ENCODE measurements around the gene CPNE1.

CPNE1 gene

DNA sequence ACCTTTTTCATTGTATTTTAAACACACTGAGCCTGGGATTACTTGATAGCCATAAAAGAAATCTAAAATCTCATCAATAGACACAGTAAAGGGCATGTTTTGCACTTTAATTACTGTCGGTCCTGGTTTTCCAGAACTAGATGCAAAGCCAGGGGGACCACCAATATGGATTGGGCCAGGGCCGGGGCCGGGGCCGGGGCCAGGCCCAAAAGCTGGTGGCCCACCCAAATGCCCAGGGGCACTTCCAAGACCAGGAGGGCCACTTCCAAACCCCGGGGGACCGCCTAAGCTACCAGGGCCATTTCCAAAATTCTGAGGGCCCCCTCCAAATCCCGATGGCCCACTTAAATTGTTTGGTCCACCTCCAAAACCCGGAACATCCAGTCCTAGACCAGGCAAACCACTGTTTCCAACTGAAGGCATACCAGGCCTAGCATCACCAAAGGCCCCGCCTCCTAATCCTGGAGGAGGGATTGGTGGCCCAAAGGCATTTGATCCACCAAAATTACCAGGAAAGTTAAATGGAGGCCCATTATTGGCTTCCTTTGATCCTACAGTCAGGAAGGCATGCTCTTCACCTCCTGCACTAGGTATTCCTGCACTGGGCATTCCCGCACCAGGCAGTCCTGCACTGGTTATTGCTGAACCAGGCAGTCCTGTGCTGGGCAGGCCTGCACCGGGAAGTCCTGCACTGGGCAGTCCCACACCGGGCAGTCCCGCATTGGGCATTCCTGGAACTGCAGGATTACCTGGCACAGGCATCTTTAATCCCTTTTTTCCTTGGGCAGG is 11.9 kb downstream of the CPNE1 start:
- DNase-seq: no peak

- no peak for DNase-seq
Observed at GRCh38 chr20:35651958-35652357, 12.7 kb downstream of the CPNE1 start.

GRCh38 chr20:35650632-35651031 is 14.1 kb downstream of the CPNE1 start:
- DNase-seq: no peak

DNA sequence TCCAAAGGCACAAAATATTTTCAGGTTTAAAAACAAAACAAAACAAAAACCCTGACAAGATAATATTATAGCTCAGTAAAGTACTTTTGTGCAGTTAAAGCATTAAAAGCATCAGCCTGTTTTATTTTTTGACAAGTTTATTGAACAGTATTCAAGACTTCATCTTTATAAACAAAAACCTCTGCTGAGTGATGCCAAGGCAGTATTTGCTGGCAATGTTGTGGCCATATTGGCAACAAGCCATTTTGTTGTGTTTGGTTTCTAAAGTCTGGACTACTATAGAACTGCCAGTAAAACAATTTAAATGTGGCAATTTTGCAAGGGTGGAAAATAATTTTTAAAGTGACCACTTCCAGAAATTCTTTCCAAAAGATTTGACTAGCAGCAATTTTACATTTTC is 15.9 kb downstream of the CPNE1 start:
- no peak for DNase-seq

- no peak for DNase-seq
Observed at GRCh38 chr20:35644806-35645205, 19.9 kb downstream of the CPNE1 start.

- no peak for DNase-seq
Observed at GRCh38 chr20:35643045-35643444, 21.7 kb downstream of the CPNE1 start.

DNA sequence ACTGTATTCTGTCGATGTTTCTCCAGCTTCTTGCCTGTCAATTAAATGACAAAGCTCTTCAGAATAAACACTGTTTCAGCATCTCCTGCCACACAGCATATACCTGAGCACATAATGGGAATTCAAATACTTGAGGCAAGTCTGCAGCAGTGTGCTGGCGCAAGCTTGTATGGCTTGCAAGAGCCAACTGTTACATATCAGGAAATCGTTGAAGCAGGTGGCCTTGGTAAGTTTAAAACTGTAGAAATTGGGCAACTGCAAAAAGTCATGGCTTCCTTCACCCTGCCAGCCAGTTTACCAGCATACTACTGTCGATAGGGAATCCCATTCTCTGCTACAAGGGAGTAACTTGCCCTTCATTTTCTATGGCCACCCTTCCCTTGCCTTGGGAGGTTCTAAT is 23.0 kb downstream of the CPNE1 start:
- DNase-seq: no peak

DNA sequence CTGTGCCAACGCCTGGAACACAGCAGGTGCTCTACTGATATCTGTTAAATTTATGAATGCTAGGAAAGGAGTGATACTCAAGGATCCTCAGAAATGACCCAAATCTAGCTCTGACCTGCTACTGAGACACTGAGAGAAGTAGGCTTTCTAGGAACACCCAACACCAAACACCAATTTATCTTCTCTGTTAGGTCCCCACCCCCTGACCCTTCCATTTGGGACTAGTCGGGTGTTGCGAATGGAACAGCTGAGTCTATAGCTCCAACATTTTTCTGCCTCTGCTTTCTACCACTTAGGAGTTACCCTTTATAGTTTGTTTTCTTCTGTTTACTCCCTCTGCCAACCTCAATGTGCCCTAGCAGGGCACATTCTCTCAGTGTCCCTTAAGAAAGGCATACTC is 24.0 kb downstream of the CPNE1 start:
- DNase-seq: no peak

- DNase-seq: no peak
Observed at GRCh38 chr20:35638751-35639150, 25.9 kb downstream of the CPNE1 start.

GRCh38 chr20:35637276-35637675 is 27.4 kb downstream of the CPNE1 start:
- no peak for DNase-seq

GRCh38 chr20:35636095-35636494 is 28.6 kb downstream of the CPNE1 start:
- no peak for DNase-seq

GRCh38 chr20:35635652-35636051 is 29.0 kb downstream of the CPNE1 start:
- peak; percentile 30 for DNase-seq

DNA sequence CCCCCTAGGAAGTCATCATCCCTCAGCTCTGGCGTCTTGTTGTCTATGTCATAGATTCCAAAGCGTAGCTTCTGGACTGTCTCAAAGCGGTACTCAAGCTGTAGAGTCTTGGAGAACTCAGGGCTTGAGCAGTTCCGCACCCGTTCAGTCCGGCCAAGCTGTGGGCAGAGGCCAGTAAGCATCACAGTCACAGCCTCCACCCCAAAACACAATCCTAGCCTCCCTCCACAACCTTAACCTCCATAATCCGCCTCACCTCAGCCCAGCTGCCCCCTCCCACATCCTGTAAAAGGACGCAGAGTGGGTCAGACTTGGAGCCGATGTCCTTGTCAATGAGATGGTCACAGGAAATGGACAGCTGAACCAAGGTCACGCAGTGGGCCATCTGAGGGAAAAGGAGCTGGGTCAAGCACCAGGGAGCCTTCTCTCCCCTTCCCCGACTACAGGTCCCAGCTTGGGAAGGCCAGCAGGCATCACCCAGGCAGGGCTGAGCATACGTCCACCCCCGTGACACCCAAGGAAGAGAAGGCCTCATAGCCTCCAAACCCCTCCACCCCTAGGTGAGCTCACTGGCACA is 32.1 kb downstream of the CPNE1 start:
- DNase-seq: no peak

DNA sequence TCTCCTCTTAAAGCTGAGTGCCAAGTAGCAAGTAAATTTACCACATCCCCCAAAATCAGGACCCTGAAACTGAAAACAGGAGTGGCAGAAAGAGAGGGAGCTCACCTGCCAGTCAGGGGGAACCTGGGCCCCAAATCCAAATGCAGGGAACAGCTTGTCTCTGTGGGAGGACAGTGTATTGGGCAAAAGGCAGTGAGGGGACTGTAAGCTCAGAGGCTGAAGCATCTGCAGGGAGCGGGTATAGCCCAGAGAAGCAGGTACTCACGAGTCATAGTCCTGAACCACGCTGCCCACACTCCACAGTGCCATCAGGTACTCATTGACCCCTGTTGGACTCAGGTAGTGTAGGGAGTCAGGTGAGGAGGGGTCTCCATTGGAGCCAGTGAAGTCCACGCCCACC is 34.1 kb downstream of the CPNE1 start:
- DNase-seq: no peak

DNA sequence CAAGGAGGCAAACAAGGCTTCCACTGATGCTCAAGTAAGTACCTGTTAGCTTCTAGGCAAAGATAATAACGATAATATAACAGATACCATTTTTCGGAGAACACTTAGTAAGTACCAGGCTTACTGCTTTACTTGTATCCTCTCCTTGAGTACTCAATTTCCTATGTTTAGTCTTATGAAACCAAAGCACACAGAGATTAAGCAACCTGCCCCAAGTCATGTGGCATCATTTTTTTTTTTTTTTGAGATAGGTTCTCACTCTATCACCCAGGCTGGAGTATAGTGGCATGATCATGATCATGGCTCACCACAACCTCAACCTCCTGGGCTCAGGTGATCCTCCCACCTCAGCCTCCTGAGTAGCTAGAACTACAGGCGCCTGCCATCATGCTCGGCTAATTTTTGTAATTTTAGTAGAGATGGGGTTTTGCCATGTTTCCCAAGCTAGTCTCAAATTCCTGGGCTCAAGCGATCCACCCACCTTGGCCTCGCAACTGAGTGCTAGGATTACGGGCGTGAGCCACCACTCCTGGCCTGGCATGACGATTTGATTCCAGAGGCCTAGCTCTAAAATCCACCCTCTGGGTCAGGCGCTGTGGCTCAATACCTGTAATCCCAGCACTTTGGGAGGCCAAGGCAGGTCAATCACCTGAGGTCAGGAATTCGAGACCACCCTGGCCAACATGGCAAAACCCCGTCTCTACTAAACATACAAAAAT is 35.1 kb downstream of the CPNE1 start:
- no peak for DNase-seq

DNA sequence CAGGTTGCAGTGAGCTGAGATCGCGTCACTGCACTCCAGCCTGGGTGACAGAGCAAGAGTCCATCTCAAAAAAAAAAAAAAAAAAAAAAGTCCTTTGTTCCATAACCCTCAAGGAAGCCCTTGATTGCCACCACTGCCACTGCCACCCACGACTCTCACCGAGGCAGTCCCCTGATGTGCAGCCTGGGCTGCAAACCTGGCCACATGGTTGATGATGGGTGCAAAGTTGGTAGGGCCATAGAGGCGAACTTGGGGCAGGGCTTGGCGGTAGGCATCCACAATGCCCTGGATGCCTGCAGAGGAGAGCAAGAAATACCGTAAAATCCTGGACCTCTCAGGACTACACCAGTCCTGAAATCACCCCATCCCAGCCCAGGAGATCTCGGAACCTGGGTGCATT is 37.6 kb downstream of the CPNE1 start:
- DNase-seq: no peak

GRCh38 chr20:35626386-35627001 is 38.2 kb downstream of the CPNE1 start:
- DNase-seq: no peak

DNA sequence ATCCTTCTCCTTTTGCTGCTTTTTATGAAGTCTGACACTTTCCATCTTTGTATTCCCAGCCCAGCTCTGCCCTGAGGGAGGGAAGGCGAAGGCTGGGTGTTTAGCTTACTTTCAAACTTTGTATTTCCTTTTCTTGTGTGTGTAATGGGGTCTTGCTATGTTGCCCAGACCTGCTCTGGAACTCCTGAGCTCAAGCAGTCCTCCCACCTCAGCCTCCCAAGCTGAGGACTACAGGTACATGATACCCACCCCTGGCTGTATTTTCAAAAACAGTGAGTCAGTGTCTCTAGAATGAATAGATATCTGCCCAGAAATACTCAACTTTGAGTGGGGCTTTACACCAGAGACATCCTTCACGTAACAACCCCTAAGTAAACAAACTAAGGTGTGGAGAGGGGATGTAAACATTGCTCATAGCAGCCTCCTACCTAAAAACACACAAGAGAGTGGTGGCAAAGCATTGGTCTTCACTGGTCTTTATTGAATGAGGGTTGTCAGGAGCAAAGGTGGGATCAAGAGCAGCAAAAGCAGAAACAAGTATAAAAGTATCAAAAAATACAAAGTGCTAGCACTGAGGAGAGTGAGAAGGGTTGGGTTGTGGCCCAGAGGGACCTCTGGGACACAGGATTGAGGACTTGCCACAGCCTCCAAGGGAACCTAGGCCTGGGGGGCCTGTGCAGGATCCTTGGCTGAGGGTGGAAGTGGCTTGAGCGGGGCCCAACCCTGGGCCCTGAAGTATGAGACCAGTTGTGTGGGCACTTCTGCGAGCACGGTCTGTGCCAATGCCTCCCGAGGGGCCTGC is 38.9 kb downstream of the CPNE1 start:
- no peak for DNase-seq

DNA sequence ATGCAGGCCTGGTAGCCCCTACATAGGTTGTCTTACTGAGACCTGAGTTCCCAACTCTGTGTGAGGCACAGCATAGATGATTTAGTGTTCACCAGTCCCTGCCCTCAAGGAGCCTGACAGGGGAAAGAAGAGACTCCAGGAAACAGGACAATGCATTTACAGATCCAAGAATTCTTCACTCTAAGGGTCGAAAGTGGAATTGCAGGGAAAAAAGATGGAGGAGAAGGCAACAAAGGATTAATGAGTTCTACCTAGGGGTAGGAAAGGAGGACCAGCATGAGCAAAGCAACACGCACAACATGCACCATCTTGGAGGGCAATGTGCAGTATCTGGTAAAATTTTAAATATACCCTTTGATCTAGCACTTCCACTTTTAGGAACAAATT is 43.1 kb downstream of the CPNE1 start:
- no peak for DNase-seq

GRCh38 chr20:35620818-35621559 is 43.7 kb downstream of the CPNE1 start:
- DNase-seq: no peak

DNA sequence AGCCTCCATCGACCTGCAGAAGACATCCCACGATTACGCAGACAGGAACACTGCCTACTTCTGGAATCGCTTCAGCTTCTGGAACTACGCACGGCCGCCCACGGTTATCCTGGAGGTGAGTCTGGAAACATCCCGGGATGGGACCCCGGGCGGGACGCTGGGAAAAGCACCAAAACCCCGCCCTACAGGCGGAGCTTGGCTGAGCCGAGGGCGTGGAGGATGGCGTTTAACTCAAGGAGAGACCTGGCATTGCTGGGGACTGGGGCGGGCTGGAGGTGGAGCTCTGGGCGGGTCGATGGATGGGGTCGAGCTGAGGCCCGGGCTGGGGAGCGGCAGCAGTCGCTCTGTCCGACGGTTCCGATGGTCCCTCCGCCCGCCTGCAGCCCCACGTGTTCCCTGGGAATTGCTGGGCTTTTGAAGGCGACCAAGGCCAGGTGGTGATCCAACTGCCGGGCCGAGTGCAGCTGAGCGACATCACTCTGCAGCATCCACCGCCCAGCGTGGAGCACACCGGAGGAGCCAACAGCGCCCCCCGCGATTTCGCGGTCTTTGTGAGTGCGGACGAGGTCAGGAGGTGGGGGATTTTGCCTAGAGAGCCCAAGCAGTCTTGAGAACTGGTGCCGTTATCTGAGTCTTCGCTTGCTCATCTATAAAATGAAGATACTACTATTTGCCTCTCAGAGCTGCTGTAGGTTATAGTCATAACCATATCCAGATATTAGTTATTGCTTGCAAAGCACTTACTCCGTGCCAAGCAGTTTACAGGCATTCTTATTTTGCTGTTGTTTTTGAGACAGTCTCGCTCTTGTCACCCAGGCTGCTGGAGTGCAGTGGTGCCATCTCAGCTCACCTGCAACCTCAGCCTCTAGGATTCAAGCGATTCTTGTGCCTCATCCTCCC is 45.3 kb downstream of the CPNE1 start:
- DNase-seq: peak; percentile 89

All from NCI-H226 (cell line).